DMS53 (cell line): ENCODE results near the gene OPRD1.
"Not testable (repeated sequence)": the region's sequence is repeated elsewhere in the genome, so short reads cannot be mapped to it uniquely, and the experiment has no call there.

Experiments
- DNase-seq: peaks from one replicate; lab custom pipeline; 2025; lab: John Stamatoyannopoulos, UW

The OPRD1 gene

GRCh38 chr1:28811766-28812668 lies at the start of gene OPRD1:
Gene OPRD1 (plus strand): TSS chr1:28812170. CDS start chr1:28812384, 214 bp downstream.
- peak; percentile 83 for DNase-seq

GRCh38 chr1:28766532-28767183 lies 45.3 kb upstream of the OPRD1 start:
- DNase-seq, result no peak

GRCh38 chr1:28770601-28771165 lies 41.3 kb upstream of the OPRD1 start:
- no peak for DNase-seq

GRCh38 chr1:28771921-28772320 lies 40.0 kb upstream of the OPRD1 start:
- not testable (repeated sequence) for DNase-seq

- DNase-seq, result no peak
Observed at GRCh38 chr1:28773105-28773504, 38.9 kb upstream of the OPRD1 start.

- no peak for DNase-seq
Observed at GRCh38 chr1:28775121-28775942, 36.6 kb upstream of the OPRD1 start.

- no peak for DNase-seq
Observed at GRCh38 chr1:28776341-28776740, 35.6 kb upstream of the OPRD1 start.

GRCh38 chr1:28778021-28778420 lies 33.9 kb upstream of the OPRD1 start:
- DNase-seq, result no peak

- no peak for DNase-seq
Observed at GRCh38 chr1:28779751-28780408, 32.1 kb upstream of the OPRD1 start.

GRCh38 chr1:28781305-28781704 lies 30.7 kb upstream of the OPRD1 start:
- no peak for DNase-seq

GRCh38 chr1:28782011-28782410 lies 30.0 kb upstream of the OPRD1 start:
- no peak for DNase-seq

GRCh38 chr1:28783363-28783762 lies 28.6 kb upstream of the OPRD1 start:
- DNase-seq, result no peak

- no peak for DNase-seq
Observed at GRCh38 chr1:28789412-28789811, 22.6 kb upstream of the OPRD1 start.

GRCh38 chr1:28789816-28790215 lies 22.2 kb upstream of the OPRD1 start:
- DNase-seq, result no peak

- DNase-seq, result no peak
Observed at GRCh38 chr1:28790377-28791035, 21.5 kb upstream of the OPRD1 start.

GRCh38 chr1:28791929-28792328 lies 20.0 kb upstream of the OPRD1 start:
- not testable (repeated sequence) for DNase-seq

GRCh38 chr1:28792644-28793121 lies 19.3 kb upstream of the OPRD1 start:
- peak; percentile 29 for DNase-seq

GRCh38 chr1:28794582-28794981 lies 17.4 kb upstream of the OPRD1 start:
- DNase-seq, result not testable (repeated sequence)

- no peak for DNase-seq
Observed at GRCh38 chr1:28796352-28797211, 15.4 kb upstream of the OPRD1 start.

GRCh38 chr1:28800324-28800723 lies 11.6 kb upstream of the OPRD1 start:
- no peak for DNase-seq
